HCT116 (cell line): ENCODE data around the gene PPP1R11. TPM values are rescaled to one million over a fixed set of nuclear protein-coding genes. Genes with fewer than 3 reads are reported as not detected.

Source experiments
- CBX3 ChIP-seq: IDR thresholded peaks from 2 replicates; pipeline ENCODE4 v1.6.1; 2012; ENCODE audit warnings: low read depth
- ELF1 ChIP-seq: IDR thresholded peaks from 2 replicates; pipeline ENCODE4 v1.6.1; 2012; ENCODE audit warnings: low read depth, borderline replicate concordance
- FOSL1 ChIP-seq: IDR thresholded peaks from 2 replicates; pipeline ENCODE4 v1.6.1; 2012; ENCODE audit warnings: low read depth
- JUND ChIP-seq: IDR thresholded peaks from 2 replicates; pipeline ENCODE4 v1.6.1; 2012
- RAD21 ChIP-seq: IDR thresholded peaks from 2 replicates; pipeline ENCODE4 v1.6.1; 2012; ENCODE audit warnings: low read depth, mild to moderate bottlenecking
- REST ChIP-seq: IDR thresholded peaks from 2 replicates; pipeline ENCODE4 v1.6.1; 2012; ENCODE audit warnings: low read depth
- SIN3A ChIP-seq: IDR thresholded peaks from 2 replicates; pipeline ENCODE4 v1.6.1; 2012; ENCODE audit warnings: low read depth
- TCF7L2 ChIP-seq: IDR thresholded peaks from 2 replicates; pipeline ENCODE4 v1.7.0; 2011; ENCODE audit warnings: borderline replicate concordance, inconsistent platforms; ENCODE audit not compliant: insufficient read depth, insufficient read length; ENCODE audit errors: extremely low read depth
- YY1 ChIP-seq: IDR thresholded peaks from 2 replicates; pipeline ENCODE4 v1.6.1; 2011; ENCODE audit warnings: low read length, low read depth, moderate library complexity, mild to moderate bottlenecking; ENCODE audit not compliant: insufficient replicate concordance; ENCODE audit errors: extremely low read depth
- ZFX ChIP-seq: fragments of 450-650 bp; IDR thresholded peaks from 2 replicates; pipeline ENCODE4 v1.6.1; 2017
- total RNA-seq: library from RNA; stranded (reverse); gene quantifications from one replicate; pipeline ENCODE4 v1.2.1, GENCODE V29; 2021; ENCODE audit not compliant: unreplicated experiment
- TF ChIP-seq, protein P1 (sequence below): IDR thresholded peaks from 2 replicates; pipeline ENCODE4 v1.6.1; 2012

Gene PPP1R11
- total RNA-seq, 1 experiment from 2014 or later: 29.3 TPM

DNA sequence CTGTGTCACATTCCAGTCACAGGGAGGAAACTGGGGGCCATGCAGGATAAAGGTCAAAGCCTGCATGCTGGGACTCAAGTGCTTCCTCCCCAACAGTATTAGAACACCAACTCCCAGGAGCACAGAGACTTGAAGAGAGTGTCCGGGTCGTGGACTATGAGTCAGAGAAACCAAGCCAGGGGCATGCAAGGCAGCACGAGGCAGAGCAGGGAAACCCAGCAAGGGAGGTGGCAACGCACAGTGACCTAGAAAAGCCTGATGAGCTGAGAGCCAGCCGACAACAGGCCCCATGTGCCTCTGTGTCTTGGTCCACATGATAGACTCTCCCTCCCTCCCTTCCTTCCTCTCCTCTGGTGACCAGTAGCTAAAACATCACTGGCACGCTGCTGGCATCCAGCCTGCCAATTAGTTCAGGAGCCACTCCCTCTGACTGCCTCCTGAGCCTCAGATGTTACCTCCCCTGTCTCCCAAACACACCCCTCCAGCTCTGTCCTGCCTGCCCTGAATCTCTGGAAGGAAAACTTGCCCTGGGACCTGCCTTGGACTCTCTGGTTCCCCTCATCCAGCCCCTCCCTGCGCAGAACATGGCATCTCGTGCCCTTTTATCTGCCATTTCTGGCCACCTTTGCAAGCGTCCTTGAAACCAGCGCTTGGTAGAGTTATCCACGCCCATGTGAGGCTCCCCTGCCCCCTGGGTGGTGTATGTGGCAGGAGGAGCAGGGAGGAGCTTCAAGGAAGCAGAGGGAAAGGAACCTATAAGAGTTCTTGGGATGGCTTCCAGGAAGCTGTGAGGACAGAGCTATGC is 24.8 kb downstream of the PPP1R11 start (continued):
- TF ChIP-seq TCF7L2: peak; percentile 72
- TF ChIP-seq FOSL1: 0 out of 2 replicates have a peak, but pooled peaks have one; percentile 3
- TF ChIP-seq JUND: peak; percentile 39; the same call in 1 of the 2 replicates
- no peak for TF ChIP-seq ZFX
- TF ChIP-seq, protein P1, sequence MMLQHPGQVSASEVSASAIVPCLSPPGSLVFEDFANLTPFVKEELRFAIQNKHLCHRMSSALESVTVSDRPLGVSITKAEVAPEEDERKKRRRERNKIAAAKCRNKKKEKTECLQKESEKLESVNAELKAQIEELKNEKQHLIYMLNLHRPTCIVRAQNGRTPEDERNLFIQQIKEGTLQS: no peak
- peak; percentile 99 for TF ChIP-seq CBX3
- TF ChIP-seq RAD21: no peak
- no peak for TF ChIP-seq YY1
- no peak for TF ChIP-seq SIN3A
- TF ChIP-seq ELF1: no peak; the same call in 1 of the 2 replicates
- no peak for TF ChIP-seq REST
